Memory B cell (primary cell): ENCODE results near the gene TIGD6.
"Not testable (repeated sequence)": the region's sequence is repeated elsewhere in the genome, so short reads cannot be mapped to it uniquely, and the experiment has no call there.

Experiments
- ATAC-seq: fragments of 150-1000 bp; cut with Tn5 transposase; 2 replicates; pipeline ENCODE4 v1.10.0; 2021; ENCODE audit warnings: low read depth, mild to moderate bottlenecking, moderate library complexity
- DNase-seq, 2 donors: peaks; one replicate each; pipeline ENCODE4 v3.0.0; 2022; ENCODE audit warnings: low spot score in 2 of 2
- H3K27ac Mint-ChIP-seq: one replicate; pipeline ENCODE4 v1.8.0; 2022; ENCODE audit warnings: mild to moderate bottlenecking, moderate library complexity, mixed read lengths
- H3K27me3 Mint-ChIP-seq: one replicate; pipeline ENCODE4 v1.8.0; 2022; ENCODE audit warnings: mixed read lengths
- H3K36me3 Mint-ChIP-seq: one replicate; pipeline ENCODE4 v1.8.0; 2022; ENCODE audit warnings: mild to moderate bottlenecking, mixed read lengths
- H3K4me1 Mint-ChIP-seq: one replicate; pipeline ENCODE4 v1.8.0; 2022; ENCODE audit warnings: mixed read lengths
- H3K4me3 Mint-ChIP-seq: one replicate; pipeline ENCODE4 v1.8.0; 2022; ENCODE audit warnings: mild to moderate bottlenecking, moderate library complexity, mixed read lengths
- H3K9me3 Mint-ChIP-seq: one replicate; pipeline ENCODE4 v1.8.0; 2022; ENCODE audit warnings: mixed read lengths

Gene TIGD6

DNA sequence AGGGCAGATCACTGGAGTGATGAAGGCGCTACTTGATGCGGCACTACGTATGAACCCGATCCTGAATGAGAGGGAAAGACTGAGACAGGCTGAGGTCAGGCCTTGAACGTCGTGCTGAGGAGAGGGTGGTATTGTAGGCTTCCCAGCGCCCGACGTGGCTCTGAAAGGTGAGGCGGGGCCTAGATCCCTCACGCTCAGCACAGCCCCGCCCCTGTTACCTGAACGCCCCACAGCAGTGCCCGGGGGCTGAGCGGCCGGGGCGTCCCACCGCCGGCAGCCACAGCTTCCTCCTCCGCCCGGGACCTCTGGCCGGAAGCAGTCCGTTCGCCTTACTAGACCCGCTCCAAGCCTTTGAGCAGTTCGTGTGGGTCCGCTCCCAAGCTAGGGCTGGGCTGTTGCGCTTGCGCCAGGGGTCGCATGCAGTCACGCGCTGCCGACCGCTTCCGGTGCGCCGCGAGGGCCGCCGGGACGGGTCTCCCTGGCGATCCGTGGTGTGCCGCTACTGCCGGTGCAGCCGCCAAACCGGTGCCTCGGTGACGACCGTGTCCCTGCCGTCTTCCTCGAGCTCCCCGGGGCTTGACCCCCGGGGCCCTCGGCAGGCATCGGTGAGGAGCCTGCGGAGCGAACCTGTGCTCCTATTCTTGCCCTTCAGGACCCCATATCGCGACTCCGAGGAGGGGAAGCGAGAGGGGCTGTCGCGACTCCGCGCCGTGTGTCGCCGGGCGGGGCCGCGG, at the start of gene TIGD6, which contains the start of gene HMGXB3:
Gene TIGD6 (minus strand): TSS at position 399 of the 734 bp plus-strand sequence. CDS start 4,306 bp downstream, outside the sequence.
Gene HMGXB3 (plus strand): TSS at position 484 of the 734 bp plus-strand sequence. CDS start 4,114 bp downstream, outside the sequence.
- Mint-ChIP-seq H3K27me3 (no peaks in the 10 kb centered on the region), H3K9me3 (no peaks in the 10 kb centered on the region), H3K27ac (peak within 1 kb of the TSS; percentile 88), H3K36me3 (peaks cover 17% of the 10 kb centered on the region), H3K4me3 (peak within 1 kb of the TSS; percentile 89), H3K4me1 (peaks cover 27% of the 10 kb centered on the region)
- ATAC-seq: peak; percentile 81
- peak; percentile 81 to 83 for DNase-seq

DNA sequence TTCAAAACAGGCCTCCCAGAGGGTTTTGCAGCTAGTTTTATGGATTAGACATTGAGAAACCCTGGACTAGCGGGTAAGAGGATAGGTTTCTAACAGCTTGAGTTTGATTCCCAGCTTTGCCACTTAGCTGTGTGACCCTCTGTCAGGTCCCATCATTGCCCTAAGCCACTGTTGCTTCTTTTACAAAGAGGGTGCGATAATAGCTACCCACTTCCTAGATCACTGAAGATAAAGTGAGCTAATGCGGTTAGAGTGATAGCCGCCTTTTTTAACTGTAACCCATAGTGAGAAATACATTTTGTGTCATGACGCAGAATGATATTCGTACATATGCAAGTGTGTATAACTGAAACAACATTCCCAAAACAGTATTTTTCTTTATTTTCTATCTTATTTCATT, 45.6 kb upstream of the TIGD6 start:
- ATAC-seq (no peak), DNase-seq (no peak)
- Mint-ChIP-seq H3K27ac (no peak overlapping the region), H3K27me3 (no peaks in the 10 kb centered on the region), H3K36me3 (peaks cover 58% of the 10 kb centered on the region), H3K4me1 (peaks cover 3% of the 10 kb centered on the region), H3K9me3 (no peaks in the 10 kb centered on the region), H3K4me3 (no peak overlapping the region)

DNA sequence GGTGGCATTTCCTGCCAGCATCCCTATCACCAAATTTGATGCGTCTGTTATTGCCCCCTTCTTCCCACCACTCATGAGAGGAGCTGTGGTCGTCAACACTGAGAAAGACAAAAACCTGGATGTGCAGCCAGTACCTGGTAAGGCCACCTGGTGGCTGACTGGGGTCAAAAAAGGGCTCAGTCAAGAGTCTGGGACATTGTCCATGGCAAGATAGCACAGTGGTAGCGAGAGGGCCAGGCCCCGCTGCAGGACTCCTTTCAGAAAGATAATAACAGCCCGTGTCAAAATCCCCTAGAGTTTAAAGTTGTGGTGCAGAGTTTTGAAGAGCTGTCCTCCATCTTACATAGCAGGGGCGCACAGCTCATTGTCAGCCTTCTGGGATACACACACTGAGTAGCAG, 45.1 kb upstream of the TIGD6 start:
- H3K36me3 Mint-ChIP-seq: peaks cover 58% of the 10 kb centered on the region
- ATAC-seq: no peak

DNA sequence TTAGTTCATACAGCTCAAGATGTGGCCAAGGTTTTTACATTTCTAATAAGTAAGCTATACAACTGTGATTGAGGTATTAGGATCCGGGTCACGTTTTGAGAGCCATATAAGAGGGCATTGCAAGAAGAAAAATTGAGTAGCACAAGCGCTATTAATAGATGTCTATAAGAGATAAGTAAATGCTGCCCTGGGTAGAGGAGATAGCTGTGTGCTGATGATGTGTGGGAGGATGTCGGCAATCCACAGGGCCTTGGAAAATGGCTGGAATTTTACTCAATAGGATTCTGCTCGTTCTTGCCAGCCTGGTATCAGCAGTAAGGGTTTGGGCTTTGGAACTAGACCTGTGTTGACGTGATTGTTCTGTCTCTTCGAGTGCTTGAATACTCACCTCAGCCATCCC, 44.3 kb upstream of the TIGD6 start:
- peaks cover 3% of the 10 kb centered on the region for H3K4me1 Mint-ChIP-seq
- no peak for DNase-seq
- H3K4me3 Mint-ChIP-seq: no peak overlapping the region
- H3K9me3 Mint-ChIP-seq: no peaks in the 10 kb centered on the region
- peak overlapping the region; percentile 22 for H3K27ac Mint-ChIP-seq
- no peaks in the 10 kb centered on the region for H3K27me3 Mint-ChIP-seq
- H3K36me3 Mint-ChIP-seq: peaks cover 57% of the 10 kb centered on the region
- no peak for ATAC-seq

More for the DNA sequence above, 45.1 kb upstream of the TIGD6 start:
- peaks cover 3% of the 10 kb centered on the region for H3K4me1 Mint-ChIP-seq
- DNase-seq: no peak
- H3K27ac Mint-ChIP-seq: no peak overlapping the region
- no peaks in the 10 kb centered on the region for H3K27me3 Mint-ChIP-seq
- H3K4me3 Mint-ChIP-seq: no peak overlapping the region
- no peaks in the 10 kb centered on the region for H3K9me3 Mint-ChIP-seq

DNA sequence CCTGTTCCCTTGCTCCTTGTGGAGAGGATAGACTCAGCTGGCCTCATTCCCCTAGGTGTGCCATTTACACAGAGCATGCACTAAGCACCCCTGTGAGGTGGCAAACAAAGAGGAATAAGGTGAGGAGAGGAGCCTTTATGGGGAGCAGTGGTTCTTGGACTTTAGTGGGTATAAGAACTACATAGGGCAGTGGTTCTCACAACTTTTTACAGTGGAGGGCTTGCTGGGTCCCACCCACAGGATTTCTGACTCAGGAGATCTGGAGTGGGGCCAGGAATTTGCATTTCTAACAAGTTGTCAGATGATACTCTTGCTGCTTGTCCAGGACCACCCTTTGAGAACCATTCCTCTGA, 43.9 kb upstream of the TIGD6 start:
- peaks cover 3% of the 10 kb centered on the region for H3K4me1 Mint-ChIP-seq
- H3K27me3 Mint-ChIP-seq: no peaks in the 10 kb centered on the region
- DNase-seq: no peak
- peaks cover 57% of the 10 kb centered on the region for H3K36me3 Mint-ChIP-seq
- peak overlapping the region; percentile 25 for H3K27ac Mint-ChIP-seq
- no peak for ATAC-seq
- H3K4me3 Mint-ChIP-seq: no peak overlapping the region
- H3K9me3 Mint-ChIP-seq: no peaks in the 10 kb centered on the region

DNA sequence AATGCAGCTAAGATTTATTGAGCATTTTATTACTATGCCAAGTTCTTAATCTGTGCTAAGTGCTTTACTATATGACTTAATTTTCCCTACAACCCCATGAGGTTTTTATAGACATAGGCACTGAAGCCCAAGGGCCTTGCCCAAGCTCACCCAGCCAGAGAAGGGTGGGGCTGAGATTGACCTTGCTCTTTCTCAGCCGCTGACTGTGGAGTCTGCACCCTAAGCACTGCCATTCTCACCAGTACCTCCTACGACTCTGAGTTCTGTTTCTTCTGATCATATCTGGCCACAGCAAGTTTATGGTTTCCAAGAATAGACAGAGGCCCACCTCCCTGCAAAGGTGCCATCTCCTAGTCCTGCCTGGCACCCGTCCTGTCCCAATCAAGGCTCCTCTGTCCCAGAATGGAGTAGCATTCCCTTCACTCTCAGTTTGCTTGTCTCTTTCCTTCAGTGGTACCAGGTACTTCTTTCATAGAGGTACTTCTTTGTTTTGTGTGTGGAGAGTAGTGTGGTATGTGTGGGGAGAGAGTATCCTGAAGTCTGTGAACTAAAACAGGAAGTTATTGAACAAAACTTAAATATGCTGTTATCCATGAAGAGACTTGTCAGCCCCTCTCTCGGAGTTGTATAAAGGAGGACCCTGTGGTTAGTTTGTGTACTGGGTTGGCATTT, 43.3 kb upstream of the TIGD6 start:
- Mint-ChIP-seq H3K27ac (peak overlapping the region; percentile 25), H3K4me3 (no peak overlapping the region), H3K9me3 (no peaks in the 10 kb centered on the region), H3K4me1 (peaks cover 3% of the 10 kb centered on the region), H3K36me3 (peaks cover 54% of the 10 kb centered on the region), H3K27me3 (no peaks in the 10 kb centered on the region)
- DNase-seq (no peak), ATAC-seq (no peak)

DNA sequence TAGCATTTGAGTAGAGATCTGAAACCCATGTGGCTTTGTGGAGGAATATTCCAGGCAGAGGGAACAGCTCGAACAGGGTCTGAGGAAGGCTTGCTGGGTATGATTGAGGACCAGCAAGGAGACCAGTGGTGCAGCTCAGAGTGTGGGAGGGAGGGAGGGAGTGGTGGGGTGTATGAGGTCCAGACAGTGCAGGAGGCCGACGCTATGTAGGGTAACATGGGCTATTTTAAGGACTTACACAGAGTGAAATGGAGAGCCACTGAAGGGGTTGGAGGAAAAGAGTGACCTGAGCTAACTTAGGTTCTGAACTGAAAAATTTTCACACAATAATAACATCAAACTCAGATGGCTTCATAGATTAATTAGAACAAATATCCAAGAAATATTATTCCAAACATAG, 42.0 kb upstream of the TIGD6 start:
- Mint-ChIP-seq H3K27ac (peak overlapping the region; percentile 29), H3K4me1 (peaks cover 6% of the 10 kb centered on the region), H3K36me3 (peaks cover 55% of the 10 kb centered on the region), H3K9me3 (no peaks in the 10 kb centered on the region), H3K27me3 (no peaks in the 10 kb centered on the region), H3K4me3 (no peak overlapping the region)
- DNase-seq (no peak), ATAC-seq (no peak)

DNA sequence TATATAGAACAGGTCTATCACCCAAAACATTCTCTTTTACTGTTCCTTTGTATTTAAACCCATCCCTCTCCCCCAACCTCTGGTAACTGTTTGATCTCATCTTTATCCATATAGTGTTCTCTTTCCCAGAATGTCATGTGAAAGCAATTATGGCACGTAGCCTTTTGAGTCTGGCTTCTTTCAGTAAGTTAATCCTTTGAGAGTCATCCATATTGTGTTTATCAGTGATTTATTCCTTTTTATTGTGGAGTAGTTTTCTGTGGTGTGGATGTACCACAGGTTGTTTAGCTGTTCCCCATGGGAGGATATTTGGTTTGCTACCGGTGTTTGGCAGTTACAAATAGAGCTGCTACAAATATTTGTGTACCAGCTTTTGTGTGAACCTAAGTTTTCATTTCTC, 38.1 kb upstream of the TIGD6 start:
- DNase-seq (no peak), ATAC-seq (no peak)
- H3K9me3 Mint-ChIP-seq: no peaks in the 10 kb centered on the region
- H3K27me3 Mint-ChIP-seq: no peaks in the 10 kb centered on the region
- peaks cover 12% of the 10 kb centered on the region for H3K4me1 Mint-ChIP-seq
- H3K27ac Mint-ChIP-seq: no peak overlapping the region
- no peak overlapping the region for H3K4me3 Mint-ChIP-seq
- H3K36me3 Mint-ChIP-seq: peaks cover 66% of the 10 kb centered on the region

DNA sequence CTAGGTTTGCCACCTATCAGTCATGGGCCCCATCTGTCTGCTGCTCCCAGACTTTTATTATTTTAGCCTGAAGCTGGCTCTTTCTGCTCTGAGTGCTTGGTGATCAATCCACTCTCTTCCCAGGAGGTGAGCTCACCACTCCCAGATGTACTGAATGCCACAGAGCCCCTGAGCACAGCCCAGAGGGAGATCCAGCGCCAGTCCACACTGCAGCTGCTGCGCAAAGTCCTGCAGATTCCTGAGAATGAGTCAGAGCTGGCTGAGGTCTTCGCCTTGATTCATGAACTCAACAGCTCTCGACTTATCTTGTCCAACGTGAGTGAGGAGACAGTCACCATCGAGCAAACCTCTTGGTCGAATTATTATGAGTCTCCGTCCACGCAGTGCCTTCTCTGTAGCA, 36.1 kb upstream of the TIGD6 start:
- no peaks in the 10 kb centered on the region for H3K27me3 Mint-ChIP-seq
- no peak overlapping the region for H3K27ac Mint-ChIP-seq
- DNase-seq: no peak
- no peak for ATAC-seq
- H3K4me1 Mint-ChIP-seq: peaks cover 12% of the 10 kb centered on the region
- H3K36me3 Mint-ChIP-seq: peaks cover 62% of the 10 kb centered on the region
- no peaks in the 10 kb centered on the region for H3K9me3 Mint-ChIP-seq
- H3K4me3 Mint-ChIP-seq: no peak overlapping the region

DNA sequence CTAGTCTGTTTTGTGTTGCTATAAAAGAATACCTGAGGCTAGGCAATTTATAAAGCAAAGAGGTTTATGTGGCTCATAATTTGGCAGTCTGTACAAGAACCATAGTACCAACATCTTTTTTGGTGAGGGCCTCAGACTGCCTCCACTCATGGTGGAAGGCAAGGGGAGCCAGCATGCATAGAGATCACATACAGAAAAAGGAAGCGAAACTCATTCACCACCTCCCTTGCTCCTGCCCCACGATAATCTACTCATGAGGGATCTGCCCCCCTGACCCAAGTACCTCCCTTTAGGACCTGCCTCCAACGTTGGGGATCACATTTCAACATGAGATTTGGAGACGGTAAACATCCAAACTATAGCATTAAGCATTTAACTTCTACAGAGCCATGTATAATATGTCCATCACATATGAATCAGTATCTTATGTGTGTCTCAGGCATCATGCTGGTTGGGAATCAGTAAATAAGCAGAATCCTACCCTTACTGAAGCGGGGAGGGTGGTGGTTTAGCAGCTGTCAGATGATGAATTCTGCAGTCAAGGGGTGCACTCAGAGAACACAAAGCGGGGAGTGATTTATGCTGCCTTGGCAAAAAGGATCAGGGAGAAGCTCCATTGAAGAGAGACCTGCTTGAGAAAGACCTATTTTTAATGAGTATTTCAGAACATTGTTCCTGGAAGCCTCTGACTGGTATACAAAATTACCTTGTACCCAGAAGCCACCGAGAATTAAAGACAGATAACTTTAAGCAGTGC, 34.9 kb upstream of the TIGD6 start:
- Mint-ChIP-seq H3K4me3 (no peak overlapping the region), H3K9me3 (no peaks in the 10 kb centered on the region), H3K27ac (peak overlapping the region; percentile 47), H3K27me3 (no peaks in the 10 kb centered on the region), H3K36me3 (peaks cover 58% of the 10 kb centered on the region), H3K4me1 (peaks cover 12% of the 10 kb centered on the region)
- DNase-seq: peak in 1 of 2 donors; percentile 24
- peak; percentile 100 for ATAC-seq

DNA sequence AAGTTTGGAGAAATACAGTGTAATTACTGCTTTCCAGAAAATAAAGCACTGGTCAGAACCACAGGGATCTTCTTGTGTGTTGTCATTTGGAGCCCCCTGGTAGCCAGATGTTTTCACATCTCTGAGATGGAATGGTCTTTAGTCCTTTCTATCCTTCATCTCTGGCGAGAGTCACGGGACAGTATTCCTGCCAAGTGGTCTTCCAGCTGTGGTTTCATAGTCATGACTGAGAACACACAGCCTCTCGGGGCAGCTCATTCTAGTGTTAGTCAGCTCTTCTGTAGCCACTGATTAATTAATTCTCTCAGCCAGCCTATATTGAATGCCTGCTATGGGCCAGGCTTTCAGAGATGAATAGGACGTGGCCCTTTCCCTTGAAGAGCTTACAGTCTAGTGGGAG, 34.2 kb upstream of the TIGD6 start:
- H3K36me3 Mint-ChIP-seq: peaks cover 56% of the 10 kb centered on the region
- H3K27me3 Mint-ChIP-seq: no peaks in the 10 kb centered on the region
- no peak overlapping the region for H3K4me3 Mint-ChIP-seq
- no peaks in the 10 kb centered on the region for H3K9me3 Mint-ChIP-seq
- no peak for DNase-seq
- H3K27ac Mint-ChIP-seq: peak overlapping the region; percentile 47
- peaks cover 12% of the 10 kb centered on the region for H3K4me1 Mint-ChIP-seq
- ATAC-seq: no peak

DNA sequence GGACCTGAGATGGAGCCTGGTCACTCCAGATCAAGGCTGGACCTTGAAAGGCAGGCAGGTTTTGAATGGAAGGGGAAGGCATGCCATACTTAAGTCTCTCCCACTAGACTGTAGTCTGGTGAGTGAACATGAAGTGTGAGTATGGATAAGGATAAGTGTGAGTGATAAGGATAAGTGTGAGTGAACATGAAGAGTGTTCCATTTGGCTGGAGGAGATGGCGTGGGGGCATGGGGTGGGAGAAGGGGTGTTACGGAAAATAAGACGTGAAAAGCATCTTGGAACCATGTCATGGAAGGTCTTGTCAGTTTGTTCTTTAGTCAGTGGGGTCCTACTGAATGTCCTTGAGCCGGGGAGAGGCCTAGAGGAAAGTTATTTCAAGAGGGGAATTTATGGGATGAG, 32.9 kb upstream of the TIGD6 start:
- Mint-ChIP-seq H3K9me3 (no peaks in the 10 kb centered on the region), H3K4me1 (peaks cover 10% of the 10 kb centered on the region), H3K36me3 (peaks cover 52% of the 10 kb centered on the region), H3K27me3 (no peaks in the 10 kb centered on the region), H3K27ac (no peak overlapping the region), H3K4me3 (no peak overlapping the region)
- DNase-seq (no peak), ATAC-seq (no peak)

DNA sequence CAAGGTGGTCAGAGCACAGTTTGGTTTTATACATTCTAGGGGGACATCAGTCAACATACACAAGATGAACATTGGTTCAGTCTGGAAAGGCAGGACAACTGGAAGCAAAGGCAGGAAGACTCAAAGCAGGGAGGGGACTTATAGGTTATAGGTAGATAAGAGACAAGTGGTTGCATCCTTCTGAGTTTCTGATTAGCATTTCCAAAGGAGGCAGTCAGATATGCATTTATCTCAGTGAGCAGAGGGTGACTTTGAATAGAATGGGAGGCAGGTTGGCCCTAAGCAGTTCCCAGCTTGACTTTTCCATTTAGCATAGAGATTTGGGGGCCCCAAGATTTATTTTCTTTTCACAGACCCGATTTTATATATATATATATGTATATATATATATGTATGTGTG, 27.6 kb upstream of the TIGD6 start:
- H3K27me3 Mint-ChIP-seq, H3K9me3 Mint-ChIP-seq, H3K4me1 Mint-ChIP-seq, H3K4me3 Mint-ChIP-seq, DNase-seq, H3K27ac Mint-ChIP-seq, ATAC-seq: not testable (repeated sequence)
- peaks cover 40% of the 10 kb centered on the region for H3K36me3 Mint-ChIP-seq

DNA sequence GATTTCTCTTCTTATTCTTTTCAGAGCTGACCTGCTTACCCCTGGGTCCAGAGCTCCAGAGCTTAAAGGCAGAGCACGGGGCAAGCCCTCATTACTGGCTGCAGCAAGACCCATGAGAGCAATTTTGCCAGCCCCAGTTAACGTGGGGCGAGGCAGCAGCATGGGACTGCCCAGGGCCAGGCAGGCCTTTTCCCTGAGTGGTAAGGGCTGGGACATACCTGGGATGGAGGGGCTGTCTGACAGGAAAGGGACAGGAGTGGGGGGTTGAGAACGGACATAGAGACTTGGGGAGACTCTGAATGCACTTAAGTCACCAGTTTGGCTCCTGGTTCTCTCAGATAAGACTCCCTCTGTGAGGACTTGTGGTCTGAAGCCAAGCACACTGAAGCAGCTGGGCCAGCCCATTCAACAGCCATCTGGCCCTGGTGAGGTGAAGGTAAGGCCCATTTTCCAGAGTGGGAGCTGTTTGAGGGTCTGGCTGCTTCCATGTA, 26.3 kb upstream of the TIGD6 start:
- H3K4me1 Mint-ChIP-seq: no peaks in the 10 kb centered on the region
- peaks cover 40% of the 10 kb centered on the region for H3K36me3 Mint-ChIP-seq

More for the DNA sequence above, 26.3 kb upstream of the TIGD6 start:
- DNase-seq (no peak), ATAC-seq (no peak)
- Mint-ChIP-seq H3K27ac (no peak overlapping the region), H3K27me3 (no peaks in the 10 kb centered on the region), H3K9me3 (no peaks in the 10 kb centered on the region), H3K4me3 (no peak overlapping the region)
